PC-9 (cell line): ENCODE results near the gene SMC4. TPM values are rescaled to one million over a fixed set of nuclear protein-coding genes. Genes with fewer than 3 reads are reported as not detected.

Experiments
- BruUV-seq: library from RNA; stranded (reverse); fragments of 400-500 nt; replicated peaks from 2 replicates; lab custom pipeline; 2021; lab: Mats Ljungman, UMichigan
- CTCF ChIA-PET: fragments of 300-600 bp; sonication (Branson Sonifier 250); formaldehyde crosslinking; loops from one replicate; lab custom pipeline; 2022; ENCODE audit warnings: antibody characterized with exemption; lab: Charles Lee
- POLR2A ChIA-PET: fragments of 300-600 bp; sonication (Branson Sonifier 250); formaldehyde crosslinking; loops from one replicate; lab custom pipeline; 2022; ENCODE audit warnings: antibody characterized with exemption; ENCODE audit not compliant: unreplicated experiment; lab: Charles Lee
- DNase-seq, 2 experiments: peaks; one replicate each; pipeline versions ENCODE4 v3.0.0 to v3.0.0-alpha.2; 2015 to 2022; ENCODE audit warnings: mixed read lengths in 1 of 2
- H2AFZ ChIP-seq: fragments of 200-600 bp; sonication (generic); 2 replicates; pipeline ENCODE4 v1.8.1; 2017; ENCODE audit warnings: antibody characterized with exemption
- H3F3A ChIP-seq: fragments of 200-600 bp; sonication (generic); 2 replicates; pipeline ENCODE4 v1.8.1; 2017; ENCODE audit warnings: antibody characterized with exemption, mild to moderate bottlenecking, low read depth; ENCODE audit not compliant: insufficient read depth
- H3K27ac ChIP-seq: fragments of 200-600 bp; sonication (generic); 2 replicates; pipeline ENCODE4 v1.6.1; 2016; ENCODE audit warnings: mixed run types
- H3K27me3 ChIP-seq: fragments of 200-600 bp; sonication (generic); 2 replicates; pipeline ENCODE4 v1.6.1; 2016; ENCODE audit warnings: low read depth, mixed run types; ENCODE audit not compliant: insufficient read depth
- H3K36me3 ChIP-seq: fragments of 200-600 bp; sonication (generic); 2 replicates; pipeline ENCODE4 v1.6.1; 2016; ENCODE audit warnings: low read depth, mixed run types
- H3K4me1 ChIP-seq: fragments of 200-600 bp; sonication (generic); replicated peaks from 2 replicates; pipeline ENCODE4 v1.6.1; 2016; ENCODE audit warnings: mixed run types; ENCODE audit not compliant: insufficient read depth
- H3K4me2 ChIP-seq: fragments of 200-600 bp; sonication (generic); 2 replicates; pipeline ENCODE4 v1.6.1; 2017; ENCODE audit warnings: mixed run types
- H3K4me3 ChIP-seq: fragments of 200-600 bp; sonication (generic); 2 replicates; pipeline ENCODE4 v1.6.1; 2016; ENCODE audit warnings: mixed run types
- H3K79me2 ChIP-seq: fragments of 200-600 bp; sonication (generic); 2 replicates; pipeline ENCODE4 v1.6.1; 2017; ENCODE audit warnings: low read depth, mixed run types
- H3K9me2 ChIP-seq: fragments of 200-600 bp; sonication (generic); 2 replicates; pipeline ENCODE4 v1.8.1; 2017; ENCODE audit warnings: mild to moderate bottlenecking; ENCODE audit not compliant: insufficient read depth
- H3K9me3 ChIP-seq: fragments of 200-600 bp; sonication (generic); 2 replicates; pipeline ENCODE4 v1.8.1; 2016; ENCODE audit warnings: low read depth; ENCODE audit not compliant: insufficient read depth
- H4K20me1 ChIP-seq: fragments of 200-600 bp; sonication (generic); 2 replicates; pipeline ENCODE4 v1.8.1; 2017; ENCODE audit not compliant: insufficient read depth
- EZH2 ChIP-seq: fragments of 200-600 bp; sonication (generic); IDR thresholded peaks from 2 replicates; pipeline ENCODE4 v1.8.0; 2017; ENCODE audit warnings: antibody characterized with exemption, low read depth
- intact Hi-C: fragments of 100-400 bp; cut with micrococcal nuclease; formaldehyde crosslinking; loops from one replicate; pipeline ENCODE4 v1.10.0; 2022; ENCODE audit not compliant: unreplicated experiment
- total RNA-seq: library from RNA; stranded (reverse); gene quantifications from 2 replicates; pipeline ENCODE4 v1.2.3, GENCODE V29; 2021
- TF ChIP-seq, protein P1 (sequence below): fragments of 200-600 bp; sonication (generic); conservative IDR thresholded peaks from 2 replicates; pipeline ENCODE4 v1.6.1; 2017; ENCODE audit warnings: mixed run types, antibody characterized with exemption, mild to moderate bottlenecking, moderate library complexity

The SMC4 gene
- total RNA-seq, 1 experiment from 2014 or later = 181 TPM

DNA sequence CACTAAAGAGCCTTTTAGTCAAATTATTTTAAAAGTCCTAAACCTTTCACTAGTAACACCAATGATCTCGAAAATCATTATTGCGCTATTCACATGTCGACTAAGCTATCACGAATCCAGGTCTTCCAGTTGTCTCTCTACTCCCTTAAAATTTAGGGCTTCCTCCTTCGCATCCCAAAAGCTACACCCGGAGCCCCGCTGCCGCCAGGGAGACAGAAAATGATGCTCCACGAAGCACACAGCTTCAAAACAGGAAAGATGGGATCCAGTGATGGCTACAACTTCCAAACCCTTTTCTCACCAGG lies 678 bp upstream of the SMC4 start:
- Histone ChIP-seq H3K9me2 (no peaks in the 10 kb centered on the region), H2AFZ (peak overlapping the region; percentile 93), H4K20me1 (peaks cover 11% of the 10 kb centered on the region), H3K4me2 (peak overlapping the region; percentile 86), H3K9me3 (no peaks in the 10 kb centered on the region), H3K36me3 (0 out of 2 replicates have a peak, but pooled peaks cover 1% of the 10 kb centered on the region), H3K4me1 (peaks cover 26% of the 10 kb centered on the region), H3F3A (peaks cover 5% of the 10 kb centered on the region; the same call in 1 of the 2 replicates), H3K27me3 (no peaks in the 10 kb centered on the region), H3K4me3 (peak overlapping the region; percentile 90), H3K27ac (no peak overlapping the region), H3K79me2 (peaks cover 69% of the 10 kb centered on the region)
- no peak for TF ChIP-seq EZH2
- TF ChIP-seq, protein P1, sequence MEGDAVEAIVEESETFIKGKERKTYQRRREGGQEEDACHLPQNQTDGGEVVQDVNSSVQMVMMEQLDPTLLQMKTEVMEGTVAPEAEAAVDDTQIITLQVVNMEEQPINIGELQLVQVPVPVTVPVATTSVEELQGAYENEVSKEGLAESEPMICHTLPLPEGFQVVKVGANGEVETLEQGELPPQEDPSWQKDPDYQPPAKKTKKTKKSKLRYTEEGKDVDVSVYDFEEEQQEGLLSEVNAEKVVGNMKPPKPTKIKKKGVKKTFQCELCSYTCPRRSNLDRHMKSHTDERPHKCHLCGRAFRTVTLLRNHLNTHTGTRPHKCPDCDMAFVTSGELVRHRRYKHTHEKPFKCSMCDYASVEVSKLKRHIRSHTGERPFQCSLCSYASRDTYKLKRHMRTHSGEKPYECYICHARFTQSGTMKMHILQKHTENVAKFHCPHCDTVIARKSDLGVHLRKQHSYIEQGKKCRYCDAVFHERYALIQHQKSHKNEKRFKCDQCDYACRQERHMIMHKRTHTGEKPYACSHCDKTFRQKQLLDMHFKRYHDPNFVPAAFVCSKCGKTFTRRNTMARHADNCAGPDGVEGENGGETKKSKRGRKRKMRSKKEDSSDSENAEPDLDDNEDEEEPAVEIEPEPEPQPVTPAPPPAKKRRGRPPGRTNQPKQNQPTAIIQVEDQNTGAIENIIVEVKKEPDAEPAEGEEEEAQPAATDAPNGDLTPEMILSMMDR = no peak
- DNase-seq = no peak
- POLR2A ChIA-PET = interaction anchor here (0.6 kb wide), 1 partner anchor 49 kb away, joined by 3 read pairs; no protein-coding TSS in a partner anchor
- CTCF ChIA-PET = no interaction called here
- intact Hi-C loops = loop anchor here (1.0 to 5.0 kb wide), 3 partner anchors 279 to 981 kb away; partner anchors contain the start of gene ARL14
- BruUV-seq = TSS peak; percentile 75

DNA sequence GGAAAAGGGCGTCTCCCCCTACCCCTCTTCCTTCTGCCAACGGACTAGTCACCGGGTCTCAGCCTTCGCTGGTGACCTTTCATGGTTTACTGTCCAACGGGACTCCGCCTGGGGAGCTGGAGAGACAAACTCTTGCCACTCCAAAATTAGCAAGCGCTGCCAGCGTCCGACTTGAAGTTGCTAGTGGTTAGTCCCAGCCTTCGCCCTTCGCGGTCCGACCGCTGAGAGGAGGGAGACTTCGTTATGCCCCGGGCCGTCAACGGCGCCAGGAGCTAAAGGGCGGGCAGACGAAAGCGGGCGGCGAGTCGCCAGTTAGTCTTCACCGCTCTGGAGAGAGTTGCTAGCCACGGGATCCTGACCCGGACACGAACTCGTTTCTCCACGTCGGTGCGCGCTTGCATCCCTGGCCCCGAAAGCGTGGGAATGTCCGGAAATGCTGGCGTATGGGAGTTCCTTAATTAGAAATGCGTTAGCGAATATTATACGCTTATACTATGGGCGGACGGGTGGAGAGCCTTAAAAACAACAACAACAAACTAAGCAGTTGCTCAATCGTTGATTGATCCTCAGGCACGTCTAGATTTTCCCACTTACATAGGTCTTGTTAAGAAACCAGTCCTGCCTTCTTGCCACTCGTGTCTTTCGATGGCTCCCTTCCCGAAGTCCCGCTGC lies 716 bp downstream of the SMC4 start:
- peaks cover 5% of the 10 kb centered on the region; the same call in 1 of the 2 replicates for H3F3A ChIP-seq
- H3K9me3 ChIP-seq = no peaks in the 10 kb centered on the region
- peak overlapping the region; percentile 90 for H3K4me3 ChIP-seq
- no TSS peak for BruUV-seq
- CTCF ChIA-PET = interaction anchor here (0.6 kb wide), 1 partner anchor 13 kb away, joined by 4 read pairs; no protein-coding TSS in a partner anchor
- intact Hi-C loops = loop anchor here (10.0 kb wide), 1 partner anchor 765 kb away; no protein-coding TSS in a partner anchor
- peaks cover 83% of the 10 kb centered on the region for H3K79me2 ChIP-seq
- DNase-seq = peak in 1 of 2 experiments; percentile 44
- peaks cover 34% of the 10 kb centered on the region for H3K4me1 ChIP-seq
- H4K20me1 ChIP-seq = peaks cover 11% of the 10 kb centered on the region
- no peak for TF ChIP-seq EZH2
- TF ChIP-seq, protein P1 = no peak
- 0 out of 2 replicates have a peak, but pooled peaks cover 5% of the 10 kb centered on the region for H3K36me3 ChIP-seq
- peak overlapping the region; percentile 86 for H3K4me2 ChIP-seq
- no peaks in the 10 kb centered on the region for H3K9me2 ChIP-seq
- peak overlapping the region; percentile 67 for H3K27ac ChIP-seq
- POLR2A ChIA-PET = interaction anchor here (0.5 to 0.7 kb wide), 2 partner anchors 27 to 265 kb away, joined by 3 read pairs; no protein-coding TSS in a partner anchor
- peak overlapping the region; percentile 93 for H2AFZ ChIP-seq
- H3K27me3 ChIP-seq = no peaks in the 10 kb centered on the region

DNA sequence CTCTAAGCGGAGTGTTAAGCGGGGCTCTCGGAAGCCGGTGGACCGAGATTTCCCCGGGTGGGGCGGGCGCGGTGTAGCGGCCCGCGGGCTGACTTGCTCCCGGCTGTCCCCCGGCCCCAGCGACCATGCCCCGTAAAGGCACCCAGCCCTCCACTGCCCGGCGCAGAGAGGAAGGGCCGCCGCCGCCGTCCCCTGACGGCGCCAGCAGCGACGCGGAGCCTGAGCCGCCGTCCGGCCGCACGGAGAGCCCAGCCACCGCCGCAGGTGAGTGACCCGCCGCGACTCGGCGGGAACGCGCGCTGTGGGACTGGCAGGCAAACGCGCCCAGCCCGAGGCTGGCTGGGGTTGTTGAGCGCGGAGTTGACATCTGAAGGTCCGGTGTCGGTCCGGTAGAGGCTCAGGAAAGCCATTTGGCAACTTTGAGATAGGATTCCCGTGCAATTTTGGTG lies 1.3 kb downstream of the SMC4 start:
- CTCF ChIA-PET = interaction anchor here (0.6 kb wide), 1 partner anchor 1674 kb away, joined by 3 read pairs; no protein-coding TSS in a partner anchor
- H3K36me3 ChIP-seq = peaks cover 6% of the 10 kb centered on the region; the same call in 1 of the 2 replicates
- TF ChIP-seq, protein P1 = no peak
- TF ChIP-seq EZH2 = no peak
- peak in 1 of 2 experiments; percentile 34 for DNase-seq
- H2AFZ ChIP-seq = peak overlapping the region; percentile 93
- no peaks in the 10 kb centered on the region for H3K9me2 ChIP-seq
- peak overlapping the region; percentile 90 for H3K4me3 ChIP-seq
- H3K79me2 ChIP-seq = peaks cover 89% of the 10 kb centered on the region
- intact Hi-C loops = loop anchor here (10.0 kb wide), 1 partner anchor 766 kb away; no protein-coding TSS in a partner anchor
- peaks cover 6% of the 10 kb centered on the region for H3F3A ChIP-seq
- no peaks in the 10 kb centered on the region for H3K27me3 ChIP-seq
- H3K9me3 ChIP-seq = no peaks in the 10 kb centered on the region
- peaks cover 11% of the 10 kb centered on the region for H4K20me1 ChIP-seq
- peak overlapping the region; percentile 67 for H3K27ac ChIP-seq
- H3K4me2 ChIP-seq = peak overlapping the region; percentile 86
- BruUV-seq = no TSS peak
- POLR2A ChIA-PET = no interaction called here
- peaks cover 34% of the 10 kb centered on the region for H3K4me1 ChIP-seq
